Eye (tissue), 1 donor: ENCODE data around the gene PTPN1.
A peak's percentile ranks its signal among the peaks of the same experiment; 100 is the strongest.
"Not testable (repeated sequence)": the region's sequence is repeated elsewhere in the genome, so short reads cannot be mapped to it uniquely, and the experiment has no call there.

Source experiments
- DNase-seq: peaks from one replicate; pipeline ENCODE4 v3.0.0-alpha.2; 2015

Gene PTPN1

DNA sequence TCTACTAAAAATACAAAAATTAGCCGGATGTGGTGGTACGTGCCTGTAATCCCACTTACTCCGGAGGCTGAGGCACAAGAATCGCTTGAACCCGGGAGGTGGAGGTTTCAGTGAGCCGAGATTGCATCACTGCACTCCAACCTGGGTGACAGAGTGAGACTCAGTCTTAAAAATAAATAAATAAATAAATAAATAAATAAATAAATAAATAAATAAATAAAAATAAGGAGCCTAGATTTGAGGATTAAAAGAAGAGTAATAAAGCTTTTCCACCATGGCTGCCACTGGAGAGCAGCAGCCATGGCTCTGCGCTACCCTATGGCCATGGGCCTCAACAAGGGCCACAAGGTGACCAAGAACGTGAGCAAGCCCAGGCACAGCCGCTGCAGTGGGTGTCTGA lies 110.3 kb downstream of the PTPN1 start:
- DNase-seq: not testable (repeated sequence)

GRCh38 chr20:50621068-50621665 lies 111.0 kb downstream of the PTPN1 start:
- DNase-seq: no peak

DNA sequence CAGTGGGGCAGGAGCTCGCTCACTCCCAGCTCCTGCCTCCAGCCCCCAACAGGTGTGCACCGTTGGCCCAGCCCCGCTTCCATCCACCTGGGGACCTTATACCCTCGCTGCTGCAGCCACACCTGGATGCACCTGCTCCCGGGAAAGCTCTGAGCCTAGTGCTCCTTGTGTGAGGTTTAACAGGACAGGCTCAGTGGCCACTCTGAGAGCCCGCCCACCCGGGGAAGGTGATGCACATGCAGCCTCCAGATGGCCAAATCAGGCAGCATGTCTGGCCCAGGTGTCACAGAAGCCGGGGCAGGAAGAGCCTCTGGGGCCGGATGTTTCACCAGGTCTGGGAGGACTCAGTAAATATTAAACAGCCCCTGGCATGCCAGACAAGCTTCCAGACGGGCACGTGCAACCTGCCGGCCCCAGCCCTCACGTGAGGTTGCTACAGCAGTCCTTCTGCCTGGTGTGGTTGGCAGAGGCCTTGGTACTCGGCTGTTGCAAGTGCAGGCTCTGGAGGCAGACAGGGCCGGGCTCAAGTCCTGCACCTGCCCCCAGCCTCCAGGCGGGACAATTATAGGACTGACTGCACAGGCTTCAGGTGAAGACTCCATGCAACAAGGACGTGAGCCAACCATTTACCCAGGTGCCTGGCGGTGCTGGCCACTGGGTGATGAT lies 114.3 kb downstream of the PTPN1 start:
- no peak for DNase-seq

GRCh38 chr20:50625986-50626677 lies 115.9 kb downstream of the PTPN1 start:
- DNase-seq: no peak

- DNase-seq: no peak
Measured at GRCh38 chr20:50627747-50628146, 117.6 kb downstream of the PTPN1 start.

DNA sequence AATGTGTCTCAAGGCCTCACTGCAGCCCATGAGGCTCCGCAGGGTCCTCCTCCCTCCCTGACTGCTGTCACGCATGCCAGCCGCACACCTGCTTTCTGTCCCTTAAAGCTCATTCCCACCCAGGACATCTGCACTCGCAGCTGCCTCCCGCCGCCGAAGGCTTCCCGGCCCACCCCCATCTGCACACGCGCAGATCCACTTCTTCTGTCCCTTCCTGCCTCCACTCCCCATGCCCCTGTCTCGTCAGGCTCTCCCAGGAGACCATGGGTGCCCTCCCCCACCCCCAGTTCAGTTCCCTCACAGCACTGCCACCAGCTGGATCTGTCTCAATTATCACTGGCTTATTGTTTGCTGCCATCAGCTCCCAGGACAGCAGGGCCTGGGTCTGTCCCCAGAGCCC lies 118.1 kb downstream of the PTPN1 start:
- peak; percentile 66 for DNase-seq

GRCh38 chr20:50628853-50629669 lies 118.9 kb downstream of the PTPN1 start:
- no peak for DNase-seq

DNA sequence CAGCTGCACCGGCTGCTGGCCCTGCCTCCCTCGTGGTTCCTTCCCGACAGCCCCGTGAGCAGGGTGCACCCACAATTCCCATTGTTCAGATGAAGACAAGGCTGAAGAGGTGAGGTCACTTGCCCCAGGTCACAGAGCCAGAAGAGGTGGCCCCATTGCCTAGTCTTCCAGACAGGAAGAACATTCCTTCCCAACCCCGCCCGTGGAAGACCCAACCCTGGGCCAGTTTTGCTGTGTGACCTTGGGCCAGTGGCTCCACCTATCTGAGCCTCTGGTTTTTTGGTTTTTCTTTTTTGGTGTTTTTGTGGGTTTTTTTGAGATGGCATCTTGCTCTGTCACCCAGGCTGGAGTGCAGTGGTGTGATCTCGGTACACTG lies 119.5 kb downstream of the PTPN1 start:
- DNase-seq: no peak

- DNase-seq: no peak
Measured at GRCh38 chr20:50630578-50631263, 120.5 kb downstream of the PTPN1 start.

- DNase-seq: no peak
Measured at GRCh38 chr20:50632236-50632635, 122.1 kb downstream of the PTPN1 start.

GRCh38 chr20:50632701-50633100 lies 122.5 kb downstream of the PTPN1 start:
- DNase-seq: no peak

GRCh38 chr20:50633361-50633760 lies 123.2 kb downstream of the PTPN1 start:
- DNase-seq: no peak

DNA sequence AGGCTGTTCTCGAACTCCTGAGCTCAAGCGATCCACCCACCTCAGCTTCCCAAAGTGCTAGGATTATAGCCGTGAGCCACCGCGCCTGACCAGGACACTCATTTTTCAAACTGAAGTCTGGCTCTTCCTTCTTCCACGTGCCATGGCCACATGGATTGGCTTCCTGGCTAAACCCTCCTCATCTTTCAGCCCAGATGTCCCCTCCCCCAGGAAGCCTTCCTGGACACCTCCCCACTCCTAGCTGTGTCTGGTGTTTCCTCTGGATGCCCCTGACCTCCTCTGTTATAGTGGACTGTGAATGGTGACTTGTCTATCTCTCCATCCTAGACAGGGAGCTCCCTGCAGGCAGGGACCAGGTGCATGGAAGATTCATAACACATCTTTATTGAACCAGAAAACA lies 124.0 kb downstream of the PTPN1 start:
- DNase-seq: no peak
